Neural cell (in vitro differentiated cells): ENCODE data around the gene EPHA2. TPM values are rescaled to one million over a fixed set of nuclear protein-coding genes. Genes with fewer than 3 reads are reported as not detected.

ENCODE experiments used
- H2AFZ ChIP-seq: fragments of 200-600, 300-800 bp; sonication (generic), shearing (Covaris generic); 2 replicates; pipeline ENCODE4 v1.6.0; 2014; ENCODE audit warnings: low read depth, mild to moderate bottlenecking, antibody characterized with exemption, low read length, moderate library complexity
- H3F3A ChIP-seq: fragments of 200-600 bp; shearing (Covaris generic); 2 replicates; pipeline ENCODE4 v1.6.1; 2016; ENCODE audit warnings: mild to moderate bottlenecking, moderate library complexity, mixed read lengths, antibody characterized with exemption, low read length; ENCODE audit not compliant: insufficient read depth, poor library complexity, severe bottlenecking
- H3K27ac ChIP-seq: fragments of 200-600, 300-800 bp; sonication (generic), shearing (Covaris generic); 2 replicates; pipeline ENCODE4 v1.5.1; 2014; ENCODE audit warnings: mild to moderate bottlenecking, low read length, moderate library complexity
- H3K27me3 ChIP-seq: fragments of 300-800, 200-600 bp; sonication (generic), shearing (Covaris generic); 2 replicates; pipeline ENCODE4 v1.6.0; 2014; ENCODE audit warnings: mild to moderate bottlenecking, low read depth, low read length, moderate library complexity; ENCODE audit not compliant: insufficient read depth
- H3K36me3 ChIP-seq: fragments of 300-800, 200-600 bp; sonication (generic), shearing (Covaris generic); 2 replicates; pipeline ENCODE4 v1.5.1; 2014; ENCODE audit warnings: mild to moderate bottlenecking, antibody characterized with exemption, low read length, moderate library complexity; ENCODE audit not compliant: insufficient read depth
- H3K4me2 ChIP-seq: fragments of 300-800, 200-600 bp; sonication (generic), shearing (Covaris generic); 2 replicates; pipeline ENCODE4 v1.6.0; 2014; ENCODE audit warnings: mild to moderate bottlenecking, low read length
- H3K4me3 ChIP-seq: fragments of 300-800, 200-600 bp; sonication (generic), shearing (Covaris generic); 2 replicates; pipeline ENCODE4 v1.5.1; 2014; ENCODE audit warnings: mild to moderate bottlenecking, low read length, moderate library complexity
- H3K79me2 ChIP-seq: fragments of 200-600 bp; shearing (Covaris generic); replicated peaks from 2 replicates; pipeline ENCODE4 v1.6.0; 2014; ENCODE audit warnings: mild to moderate bottlenecking, low read length, moderate library complexity; ENCODE audit not compliant: insufficient read depth
- H3K9ac ChIP-seq: fragments of 300-800, 200-600 bp; sonication (generic), shearing (Covaris generic); 2 replicates; pipeline ENCODE4 v1.6.1; 2016; ENCODE audit warnings: mild to moderate bottlenecking, low read length, mixed read lengths
- H3K9me2 ChIP-seq: fragments of 200-600 bp; shearing (Covaris generic); 2 replicates; pipeline ENCODE4 v1.6.1; 2016; ENCODE audit warnings: mild to moderate bottlenecking, low read length, mixed read lengths; ENCODE audit not compliant: insufficient read depth
- H3K9me3 ChIP-seq: fragments of 200-600, 300-800 bp; sonication (generic), shearing (Covaris generic); 2 replicates; pipeline ENCODE4 v1.6.1; 2016; ENCODE audit warnings: mild to moderate bottlenecking, mixed run types, low read length, moderate library complexity, mixed read lengths
- H4K20me1 ChIP-seq: fragments of 200-600 bp; shearing (Covaris generic); 2 replicates; pipeline ENCODE4 v1.6.1; 2016; ENCODE audit warnings: mild to moderate bottlenecking, mixed run types; ENCODE audit not compliant: insufficient read depth
- CTCF ChIP-seq: fragments of 450-650 bp; IDR thresholded peaks from 2 replicates; pipeline ENCODE4 v1.5.1; 2014; ENCODE audit warnings: antibody characterized with exemption, mild to moderate bottlenecking, moderate library complexity; ENCODE audit not compliant: poor library complexity, severe bottlenecking
- EP300 ChIP-seq: fragments of 450-650 bp; conservative IDR thresholded peaks from 2 replicates; pipeline ENCODE4 v1.6.1; 2014; ENCODE audit warnings: antibody characterized with exemption, mild to moderate bottlenecking, moderate library complexity; ENCODE audit not compliant: poor library complexity, severe bottlenecking
- EZH2 ChIP-seq: fragments of 200-600, 300-800 bp; shearing (Covaris generic), sonication (generic); IDR thresholded peaks from 2 replicates; pipeline ENCODE4 v1.6.1; 2014; ENCODE audit warnings: antibody characterized with exemption, low read length, borderline replicate concordance, mild to moderate bottlenecking; ENCODE audit not compliant: insufficient read depth, poor library complexity, severe bottlenecking
- MXI1 ChIP-seq: fragments of 450-650 bp; conservative IDR thresholded peaks from 2 replicates; pipeline ENCODE4 v1.6.1; 2014; ENCODE audit warnings: antibody characterized with exemption, mild to moderate bottlenecking; ENCODE audit not compliant: poor library complexity, severe bottlenecking
- POLR2AphosphoS5 ChIP-seq: IDR thresholded peaks from 2 replicates; pipeline ENCODE4 v1.6.1; 2012
- RAD21 ChIP-seq: fragments of 450-650 bp; conservative IDR thresholded peaks from 2 replicates; pipeline ENCODE4 v1.6.1; 2014; ENCODE audit warnings: antibody characterized with exemption, mild to moderate bottlenecking, moderate library complexity
- REST ChIP-seq: IDR thresholded peaks from 2 replicates; pipeline ENCODE4 v1.6.1; 2012; ENCODE audit warnings: borderline replicate concordance
- SMC3 ChIP-seq: fragments of 450-650 bp; conservative IDR thresholded peaks from 2 replicates; pipeline ENCODE4 v1.6.1; 2014; ENCODE audit warnings: antibody characterized with exemption, mild to moderate bottlenecking, moderate library complexity; ENCODE audit not compliant: poor library complexity
- TAF1 ChIP-seq: IDR thresholded peaks from 2 replicates; pipeline ENCODE4 v1.6.1; 2012; ENCODE audit warnings: low read depth
- polyA plus RNA-seq: library from polyadenylated mRNA; depleted of rRNA; stranded (reverse); fragments of >200 nt; gene quantifications from 2 replicates; pipeline ENCODE4 v1.2.3, GENCODE V29; 2014

EPHA2 gene
- polyA plus RNA-seq, 1 donor from 2014 or later, result 0.63 TPM

- Histone ChIP-seq H4K20me1 (no peaks in the 10 kb centered on the region), H3K36me3 (no peaks in the 10 kb centered on the region), H3K9me3 (no peaks in the 10 kb centered on the region), H3K9ac (no peak overlapping the region), H3K4me2 (no peak overlapping the region), H3K79me2 (no peaks in the 10 kb centered on the region), H3K27me3 (no peaks in the 10 kb centered on the region), H3K27ac (no peak overlapping the region), H3F3A (no peaks in the 10 kb centered on the region), H3K4me3 (no peak overlapping the region), H2AFZ (no peak overlapping the region), H3K9me2 (no peaks in the 10 kb centered on the region)
- TF ChIP-seq EP300, result no peak
- no peak for TF ChIP-seq EZH2
Measured at GRCh38 chr1:16134066-16134801, 21.6 kb downstream of the EPHA2 start.

- Histone ChIP-seq H3K27ac (no peak overlapping the region), H3K4me2 (no peak overlapping the region), H3K9me2 (no peaks in the 10 kb centered on the region), H3K27me3 (no peaks in the 10 kb centered on the region), H3K79me2 (no peaks in the 10 kb centered on the region), H3K9me3 (no peaks in the 10 kb centered on the region), H4K20me1 (no peaks in the 10 kb centered on the region), H2AFZ (no peak overlapping the region), H3K9ac (no peak overlapping the region), H3K4me3 (no peak overlapping the region), H3K36me3 (no peaks in the 10 kb centered on the region), H3F3A (no peaks in the 10 kb centered on the region)
- TF ChIP-seq EZH2 (no peak), POLR2AphosphoS5 (no peak), REST (no peak), SMC3 (no peak), MXI1 (no peak), RAD21 (no peak), CTCF (no peak), EP300 (no peak), TAF1 (no peak)
Measured at GRCh38 chr1:16133007-16133961, 22.6 kb downstream of the EPHA2 start.
